Sigmoid colon (tissue), 4 donors: Measurements from ENCODE around the gene FKBP15.

Experiments
- CTCF ChIP-seq, 4 experiments: fragments of 450-650 bp in 3 of 4; fragments of 200-600 bp in 1 of 4; IDR thresholded peaks; one replicate each; pipeline ENCODE4 v1.5.1; 2016 to 2019; ENCODE audit warnings: antibody characterized with exemption in 4 of 4, mild to moderate bottlenecking in 3 of 4, moderate library complexity in 2 of 4
- POLR2A ChIP-seq, 2 donors: fragments of 450-650 bp; IDR thresholded peaks; one replicate each; pipeline ENCODE4 v1.6.1; 2016; ENCODE audit warnings: antibody characterized with exemption in 2 of 2, mild to moderate bottlenecking in 2 of 2, moderate library complexity in 2 of 2
- POLR2AphosphoS5 ChIP-seq, 4 donors: sonication (generic); formaldehyde crosslinking; IDR thresholded peaks; one replicate each; pipeline ENCODE4 v1.6.1; 2017; ENCODE audit warnings: antibody characterized with exemption in 4 of 4

- TF ChIP-seq CTCF (IDR thresholded peaks at IDR 0.05) (no peak), POLR2AphosphoS5 (IDR thresholded peaks at IDR 0.05) (no peak), POLR2A (IDR thresholded peaks at IDR 0.05) (no peak)
These were observed 44.3 kb downstream of the FKBP15 start for GRCh38 chr9:113176803-113177202.
